IPS DF 6.9 (cell line): ENCODE data around the gene MEGF10.

ENCODE experiments used
- DNase-seq: peaks from one replicate; pipeline ENCODE4 v3.0.0-alpha.2; 2013; ENCODE audit warnings: low read depth, low spot score
- H3K27ac ChIP-seq: one replicate; pipeline ENCODE4 v1.5.1; 2013; ENCODE audit warnings: low read length, control low read depth
- H3K27me3 ChIP-seq: 2 replicates; pipeline ENCODE4 v1.6.1; 2013; ENCODE audit warnings: mild to moderate bottlenecking, low read length; ENCODE audit not compliant: control insufficient read depth, insufficient read depth
- H3K36me3 ChIP-seq: 2 replicates; pipeline ENCODE4 v1.6.1; 2013; ENCODE audit warnings: low read length; ENCODE audit not compliant: control insufficient read depth, insufficient read depth
- H3K4me1 ChIP-seq: 2 replicates; pipeline ENCODE4 v1.6.1; 2013; ENCODE audit warnings: low read length; ENCODE audit not compliant: control insufficient read depth, insufficient read depth
- H3K4me3 ChIP-seq: 2 replicates; pipeline ENCODE4 v1.5.1; 2013; ENCODE audit warnings: mild to moderate bottlenecking, low read length
- H3K9me3 ChIP-seq: 2 replicates; pipeline ENCODE4 v1.6.1; 2013; ENCODE audit warnings: low read length, inconsistent platforms; ENCODE audit not compliant: control insufficient read depth, insufficient read depth
- WGBS: extraction: QIAGEN DNeasy Blood & Tissue Kit; methylation state at CpG from one replicate; pipeline ENCODE4 v1.1.7; 2013; ENCODE audit warnings: mixed read lengths, missing lambda C conversion rate; ENCODE audit not compliant: insufficient read length, insufficient coverage; 5-methylcytosine and 5-hydroxymethylcytosine counted together

Gene MEGF10

DNA sequence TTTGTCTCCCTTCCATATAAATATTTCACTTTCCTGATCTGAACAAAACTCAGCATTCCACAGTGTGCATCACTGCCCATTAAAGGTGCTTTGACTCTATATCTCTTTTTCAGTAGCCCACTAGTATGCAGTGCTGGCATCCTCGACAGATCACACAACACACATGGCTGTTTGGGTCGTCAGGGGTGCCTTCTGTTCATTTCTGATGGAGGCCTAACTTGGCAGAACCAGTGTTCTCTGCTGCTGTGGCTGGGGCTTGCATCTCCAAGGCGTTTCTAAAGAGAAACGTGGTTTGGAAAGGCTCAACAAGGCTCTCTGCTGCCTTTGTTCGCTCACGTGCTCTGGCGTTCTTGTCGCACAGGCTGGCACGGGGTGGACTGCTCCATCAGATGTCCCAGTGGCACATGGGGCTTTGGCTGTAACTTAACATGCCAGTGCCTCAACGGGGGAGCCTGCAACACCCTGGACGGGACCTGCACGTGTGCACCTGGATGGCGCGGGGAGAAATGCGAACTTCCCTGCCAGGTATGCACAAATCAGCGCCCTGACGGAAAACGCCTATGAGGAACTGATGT is 129.2 kb downstream of the MEGF10 start:
- Histone ChIP-seq H3K27ac (no peak overlapping the region), H3K36me3 (peaks cover 2% of the 10 kb centered on the region; the same call in 1 of the 2 replicates), H3K4me3 (no peak overlapping the region), H3K27me3 (no peaks in the 10 kb centered on the region), H3K9me3 (no peaks in the 10 kb centered on the region), H3K4me1 (no peaks in the 10 kb centered on the region)
- WGBS: no CpG with 5 or more reads among the region's 18 CpGs
- no peak for DNase-seq

GRCh38 chr5:127420758-127421157 is 130.2 kb downstream of the MEGF10 start:
- Histone ChIP-seq H3K4me3 (no peak overlapping the region), H3K27me3 (no peaks in the 10 kb centered on the region), H3K36me3 (peaks cover 2% of the 10 kb centered on the region; the same call in 1 of the 2 replicates), H3K9me3 (no peaks in the 10 kb centered on the region), H3K4me1 (no peaks in the 10 kb centered on the region), H3K27ac (no peak overlapping the region)
- no CpG with 5 or more reads among the region's 3 CpGs for WGBS
- no peak for DNase-seq

- Histone ChIP-seq H3K27ac (no peak overlapping the region), H3K9me3 (no peaks in the 10 kb centered on the region), H3K27me3 (no peaks in the 10 kb centered on the region), H3K36me3 (peaks cover 2% of the 10 kb centered on the region; the same call in 1 of the 2 replicates), H3K4me1 (no peaks in the 10 kb centered on the region), H3K4me3 (no peak overlapping the region)
- DNase-seq: no peak
- WGBS: no CpG with 5 or more reads among the region's 2 CpGs
These were observed 130.9 kb downstream of the MEGF10 start for GRCh38 chr5:127421471-127421870.

DNA sequence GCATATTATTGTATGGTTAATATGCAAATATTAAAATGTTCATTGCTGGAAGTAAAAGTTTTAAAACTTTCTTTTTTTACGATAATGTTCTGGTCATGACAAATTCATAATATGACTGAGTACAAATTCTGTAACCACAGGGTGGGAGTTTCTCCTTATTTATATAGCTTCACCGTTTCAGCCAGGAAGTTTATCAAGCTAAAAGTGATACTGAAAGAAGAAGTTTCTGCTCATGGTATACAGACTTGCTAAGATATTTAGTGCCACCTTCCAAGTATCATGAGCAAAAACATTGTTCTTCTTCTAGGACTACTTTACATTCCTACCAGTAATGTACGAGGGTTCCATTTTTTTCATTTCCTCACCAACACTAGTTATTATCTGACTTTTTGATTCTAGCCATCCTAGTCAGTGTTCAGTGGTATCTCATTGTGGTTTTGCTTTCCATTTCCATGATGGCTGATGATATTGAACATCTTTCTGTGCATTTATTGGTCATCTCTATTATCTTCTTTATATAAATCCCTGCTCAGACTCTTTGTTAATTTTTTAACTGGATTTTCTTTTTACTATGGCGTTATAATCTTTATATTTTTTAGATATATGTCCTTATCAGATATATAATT is 132.7 kb downstream of the MEGF10 start:
- no peak overlapping the region for H3K4me3 ChIP-seq
- DNase-seq: no peak

DNA sequence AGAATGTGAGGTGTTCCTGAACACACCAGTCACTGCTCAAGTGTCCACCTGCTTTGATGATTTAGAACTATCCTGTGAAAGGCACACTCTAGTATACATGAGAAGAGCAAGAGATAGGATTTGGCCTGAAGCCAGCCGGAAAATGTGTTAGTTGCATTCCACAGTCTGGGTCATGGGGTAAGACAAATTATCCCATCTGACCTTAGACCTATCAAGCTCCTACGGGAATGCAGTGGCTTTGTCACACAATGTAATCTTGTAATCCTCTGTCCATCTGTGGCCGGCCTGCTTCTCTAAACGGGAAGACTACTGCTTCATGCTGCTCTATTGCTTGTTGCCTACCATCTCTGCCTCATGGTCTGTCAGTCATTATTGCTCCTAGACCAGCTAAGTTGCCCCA is 134.4 kb downstream of the MEGF10 start:
- WGBS: no CpG with 5 or more reads among the region's 4 CpGs
- H3K36me3 ChIP-seq: no peaks in the 10 kb centered on the region; the same call in 1 of the 2 replicates
- H3K27me3 ChIP-seq: no peaks in the 10 kb centered on the region
- no peak overlapping the region for H3K27ac ChIP-seq
- H3K4me3 ChIP-seq: no peak overlapping the region
- no peak for DNase-seq
- H3K9me3 ChIP-seq: no peaks in the 10 kb centered on the region
- H3K4me1 ChIP-seq: no peaks in the 10 kb centered on the region

More for the DNA sequence above, 132.7 kb downstream of the MEGF10 start:
- H3K4me1 ChIP-seq: no peaks in the 10 kb centered on the region
- peaks cover 2% of the 10 kb centered on the region; the same call in 1 of the 2 replicates for H3K36me3 ChIP-seq
- no peaks in the 10 kb centered on the region for H3K27me3 ChIP-seq
- no peaks in the 10 kb centered on the region for H3K9me3 ChIP-seq
- WGBS: no CpG with 5 or more reads among the region's 4 CpGs
- H3K27ac ChIP-seq: no peak overlapping the region

DNA sequence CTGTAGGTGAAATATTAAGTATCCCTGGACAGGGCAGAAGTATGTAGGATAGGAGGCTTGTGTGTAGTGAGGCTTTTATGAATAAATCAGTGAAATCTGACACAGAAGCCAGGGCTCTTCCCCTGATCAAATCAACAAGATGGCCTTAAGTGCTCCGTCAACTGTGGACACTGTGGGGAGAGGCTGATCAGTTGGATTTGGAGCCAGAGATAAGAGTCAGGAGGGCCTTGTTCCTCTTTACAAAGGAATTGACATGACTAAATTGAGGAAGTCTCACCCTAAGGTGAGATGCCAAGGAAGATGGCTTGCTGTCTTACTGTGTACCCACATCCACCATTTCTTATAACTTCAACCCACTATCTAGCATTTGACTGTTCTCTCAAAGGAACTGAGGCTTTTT is 135.3 kb downstream of the MEGF10 start:
- no peaks in the 10 kb centered on the region for H3K9me3 ChIP-seq
- WGBS: no CpG with 5 or more reads among the region's 1 CpG
- no peaks in the 10 kb centered on the region for H3K4me1 ChIP-seq
- H3K27ac ChIP-seq: no peak overlapping the region
- H3K27me3 ChIP-seq: no peaks in the 10 kb centered on the region
- no peaks in the 10 kb centered on the region; the same call in 1 of the 2 replicates for H3K36me3 ChIP-seq
- DNase-seq: no peak
- no peak overlapping the region for H3K4me3 ChIP-seq

GRCh38 chr5:127426661-127427060 is 136.1 kb downstream of the MEGF10 start:
- H3K27me3 ChIP-seq: no peaks in the 10 kb centered on the region
- DNase-seq: no peak
- WGBS: no CpG with 5 or more reads among the region's 2 CpGs
- H3K4me1 ChIP-seq: no peaks in the 10 kb centered on the region
- no peaks in the 10 kb centered on the region; the same call in 1 of the 2 replicates for H3K36me3 ChIP-seq
- H3K4me3 ChIP-seq: no peak overlapping the region
- no peak overlapping the region for H3K27ac ChIP-seq
- no peaks in the 10 kb centered on the region for H3K9me3 ChIP-seq

DNA sequence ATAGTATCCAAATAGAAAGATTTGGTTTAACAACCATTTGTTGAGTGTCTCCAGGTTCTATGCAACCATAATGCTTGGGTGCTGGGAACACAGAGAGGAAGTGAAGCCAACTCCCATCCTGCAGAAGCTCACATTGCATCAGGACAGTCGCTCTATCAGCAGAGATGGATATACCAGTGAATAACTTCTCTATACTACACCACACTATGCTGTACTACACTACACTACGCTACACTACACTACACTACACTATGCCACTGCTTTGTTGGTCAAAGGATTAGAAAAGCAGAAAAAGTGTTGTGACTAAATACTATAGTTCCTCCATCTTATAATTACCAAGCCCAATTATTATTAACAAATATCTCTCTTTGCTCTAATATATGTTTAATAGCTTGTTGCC is 137.7 kb downstream of the MEGF10 start:
- Histone ChIP-seq H3K27me3 (no peaks in the 10 kb centered on the region), H3K36me3 (no peaks in the 10 kb centered on the region), H3K4me3 (no peak overlapping the region), H3K9me3 (no peaks in the 10 kb centered on the region), H3K27ac (no peak overlapping the region), H3K4me1 (no peaks in the 10 kb centered on the region)
- no CpG with 5 or more reads among the region's 2 CpGs for WGBS
- no peak for DNase-seq

GRCh38 chr5:127428748-127429147 is 138.2 kb downstream of the MEGF10 start:
- H3K9me3 ChIP-seq: no peaks in the 10 kb centered on the region
- no peaks in the 10 kb centered on the region for H3K27me3 ChIP-seq
- H3K4me3 ChIP-seq: no peak overlapping the region
- DNase-seq: no peak
- no peaks in the 10 kb centered on the region for H3K4me1 ChIP-seq
- no peak overlapping the region for H3K27ac ChIP-seq
- WGBS: no CpG with 5 or more reads among the region's 5 CpGs
- no peaks in the 10 kb centered on the region for H3K36me3 ChIP-seq

GRCh38 chr5:127429928-127430327 is 139.3 kb downstream of the MEGF10 start:
- H3K4me3 ChIP-seq: no peak overlapping the region
- H3K36me3 ChIP-seq: no peaks in the 10 kb centered on the region
- no peaks in the 10 kb centered on the region for H3K4me1 ChIP-seq
- no peaks in the 10 kb centered on the region for H3K27me3 ChIP-seq
- no peak overlapping the region for H3K27ac ChIP-seq
- DNase-seq: no peak
- no peaks in the 10 kb centered on the region for H3K9me3 ChIP-seq

DNA sequence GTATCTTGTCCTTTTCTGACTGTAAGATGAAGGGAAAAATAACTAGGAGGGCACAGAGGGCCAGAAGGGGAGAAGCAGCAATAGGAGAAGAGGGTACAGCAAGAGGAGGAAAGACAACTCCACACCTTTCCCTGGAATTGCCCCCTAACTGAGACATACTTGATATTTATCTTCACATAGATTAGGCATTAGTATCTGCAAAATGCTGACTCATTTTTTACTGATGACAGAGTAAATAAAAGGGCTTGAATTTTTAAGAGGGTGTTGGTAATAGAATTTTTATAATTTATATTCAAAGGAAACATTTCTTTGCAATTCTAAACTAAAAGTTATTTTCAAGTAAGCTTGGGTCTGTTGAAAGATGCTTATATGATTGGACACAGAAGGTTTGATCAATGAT is 140.0 kb downstream of the MEGF10 start:
- H3K27ac ChIP-seq: no peak overlapping the region
- DNase-seq: no peak
- H3K36me3 ChIP-seq: no peaks in the 10 kb centered on the region
- H3K9me3 ChIP-seq: no peaks in the 10 kb centered on the region
- H3K4me3 ChIP-seq: no peak overlapping the region
- H3K27me3 ChIP-seq: no peaks in the 10 kb centered on the region
- H3K4me1 ChIP-seq: no peaks in the 10 kb centered on the region
